ENCODE measurements around the gene ADORA2A. TPM values are rescaled to one million over a fixed set of nuclear protein-coding genes. Genes with fewer than 3 reads are reported as not detected.
A peak's percentile ranks its signal among the peaks of the same experiment; 100 is the strongest.

The ADORA2A gene
- total RNA-seq, 1 experiment from 2014 or later: 3.5 TPM

- Histone ChIP-seq H2AK5ac (ENCODE audit: insufficient read length, low read length) (no peak overlapping the region), H3K4me2 (ENCODE audit: insufficient read depth, insufficient read length, low read length) (no peak overlapping the region), H3K4ac (ENCODE audit: low read depth, low read length) (no peak overlapping the region), H3K27ac (ENCODE audit: insufficient read length, low read depth, low read length) (no peak overlapping the region), H3K14ac (ENCODE audit: insufficient read depth, low read length) (no peak overlapping the region), H3K9me3 (ENCODE audit: control insufficient read depth, low read depth, low read length) (no peaks in the 10 kb centered on the region), H3K56ac (ENCODE audit: insufficient read length, low read depth, low read length) (no peak overlapping the region), H2BK12ac (ENCODE audit: insufficient read length, low read depth, low read length) (no peak overlapping the region), H3K9ac (ENCODE audit: extremely low read depth, insufficient read length, low read length) (no peak overlapping the region), H2BK20ac (ENCODE audit: low read depth, low read length, poor library complexity, severe bottlenecking) (no peak overlapping the region), H4K91ac (ENCODE audit: insufficient read length, low read depth, low read length) (no peak overlapping the region), H2AFZ (ENCODE audit: low read length) (no peak overlapping the region), H3T11ph (ENCODE audit: low read length) (no peak overlapping the region), H3K18ac (ENCODE audit: insufficient read length, low read depth, low read length) (no peak overlapping the region), H3K4me1 (ENCODE audit: insufficient read depth, low read length) (no peaks in the 10 kb centered on the region), H2BK15ac (ENCODE audit: low read depth, low read length) (no peak overlapping the region), H4K20me1 (ENCODE audit: control insufficient read depth, insufficient read depth, insufficient read length) (no peaks in the 10 kb centered on the region), H3K79me1 (ENCODE audit: insufficient read depth, low read depth, low read length, poor library complexity, severe bottlenecking) (no peaks in the 10 kb centered on the region), H4K5ac (ENCODE audit: insufficient read length, low read depth, low read length) (no peak overlapping the region), H3K23me2 (ENCODE audit: insufficient read length, low read depth, low read length, poor library complexity, severe bottlenecking) (no peaks in the 10 kb centered on the region), H3K79me2 (ENCODE audit: insufficient read depth, low read length) (no peaks in the 10 kb centered on the region), H3K23ac (ENCODE audit: insufficient read length, low read depth, low read length) (no peak overlapping the region), H2BK120ac (ENCODE audit: low read depth, low read length, poor library complexity, severe bottlenecking) (no peak overlapping the region), H2BK5ac (ENCODE audit: insufficient read length, low read length) (no peak overlapping the region), H4K8ac (replicated peaks; ENCODE audit: insufficient read length, low read depth, low read length) (no peak overlapping the region), H3K27me3 (ENCODE audit: insufficient read depth, low read length) (no peaks in the 10 kb centered on the region)
- H3K9me3 Mint-ChIP-seq: no peaks in the 10 kb centered on the region
- no CpG with 5 or more reads among the region's 5 CpGs for WGBS (ENCODE audit: extremely low coverage, insufficient read length, low lambda C conversion rate)
- H3K4me3 Mint-ChIP-seq: no peak overlapping the region
- no peak for DNase-seq
- TF ChIP-seq CTCF (conservative IDR thresholded peaks at IDR 0.05): no peak
- peaks cover 14 to 16% of the 10 kb centered on the region in 2 experiments for H3K4me1 Mint-ChIP-seq
- peaks cover 2% of the 10 kb centered on the region; the same call in 1 of the 2 replicates for H3K27me3 Mint-ChIP-seq (ENCODE audit: low read depth)
- peak overlapping the region in 1 of 3 experiments; percentile 44; a peak in 2 of 7 replicates for H3K27ac Mint-ChIP-seq
- H3K36me3 Mint-ChIP-seq (ENCODE audit: insufficient read depth in 1 of 3, low read depth in 3 of 3): no peaks in the 10 kb centered on the region
Observed at GRCh38 chr22:24483976-24484545, 56.7 kb downstream of the ADORA2A start.

Measured in H9 (cell line).